Gastroesophageal sphincter (tissue), 4 donors: Measurements from ENCODE around the gene MDGA2. TPM values are rescaled to one million over a fixed set of nuclear protein-coding genes. Genes with fewer than 3 reads are reported as not detected.

Source experiments
- ATAC-seq: fragments of 150-250 bp; one replicate; pipeline ENCODE4 v1.9.1; 2016; ENCODE audit warnings: mild to moderate bottlenecking, moderate library complexity
- H3K27ac ChIP-seq, 4 donors: fragments of 200-600 bp; sonication (generic) in 3 of 4; 1 replicate in 3 of 4; 2 replicates in 1 of 4; pipeline ENCODE4 v1.5.1; 2016 to 2019
- H3K27me3 ChIP-seq: fragments of 200-600 bp; sonication (generic); one replicate; pipeline ENCODE4 v1.5.1; 2019
- H3K36me3 ChIP-seq, 2 donors: fragments of 200-600 bp; sonication (generic); one replicate each; pipeline ENCODE4 v1.5.1; 2019; ENCODE audit warnings: control low read depth in 1 of 2
- H3K4me1 ChIP-seq, 3 donors: fragments of 200-600 bp; sonication (generic); 1 replicate in 2 of 3; 2 replicates in 1 of 3; pipeline ENCODE4 v1.5.1; 2016 to 2019; ENCODE audit warnings: control low read depth in 2 of 3
- H3K4me3 ChIP-seq, 2 donors: fragments of 200-600 bp; sonication (generic); one replicate each; pipeline ENCODE4 v1.5.1; 2019; ENCODE audit warnings: mild to moderate bottlenecking in 1 of 2, moderate library complexity in 1 of 2
- H3K9me3 ChIP-seq, 3 donors: fragments of 200-600 bp; sonication (generic); one replicate each; pipeline ENCODE4 v1.5.1; 2017 to 2019; ENCODE audit warnings: control low read depth in 2 of 3
- CTCF ChIP-seq, 4 experiments: fragments of 200-600 bp in 2 of 4; fragments of 450-650 bp in 2 of 4; sonication (generic) in 1 of 4; IDR thresholded peaks; one replicate each; pipeline ENCODE4 v1.5.1; 2017 to 2019; ENCODE audit warnings: antibody characterized with exemption in 4 of 4, mild to moderate bottlenecking in 2 of 4, moderate library complexity in 2 of 4
- EP300 ChIP-seq: sonication (generic); formaldehyde crosslinking; IDR thresholded peaks from one replicate; pipeline ENCODE4 v1.6.1; 2017; ENCODE audit warnings: antibody characterized with exemption, mild to moderate bottlenecking
- POLR2A ChIP-seq, 2 donors: fragments of 450-650 bp; IDR thresholded peaks; one replicate each; pipeline ENCODE4 v1.6.1; 2017; ENCODE audit warnings: antibody characterized with exemption in 2 of 2, mild to moderate bottlenecking in 2 of 2, moderate library complexity in 1 of 2
- POLR2AphosphoS5 ChIP-seq: sonication (generic); formaldehyde crosslinking; IDR thresholded peaks from one replicate; pipeline ENCODE4 v1.6.1; 2017; ENCODE audit warnings: antibody characterized with exemption
- WGBS, 2 donors: methylation state at CpG; one replicate each; pipeline ENCODE4 v1.1.5; 2018; ENCODE audit warnings: low coverage in 1 of 2; 5-methylcytosine and 5-hydroxymethylcytosine counted together
- total RNA-seq, 4 donors: library from RNA; depleted of rRNA; stranded (reverse); fragments of >200 nt; gene quantifications; one replicate each; pipeline ENCODE4 v1.1.0, GENCODE V29; 2016

Gene MDGA2
- total RNA-seq, 4 donors from 2014 or later, result 0.40 TPM; not detected in 3

DNA sequence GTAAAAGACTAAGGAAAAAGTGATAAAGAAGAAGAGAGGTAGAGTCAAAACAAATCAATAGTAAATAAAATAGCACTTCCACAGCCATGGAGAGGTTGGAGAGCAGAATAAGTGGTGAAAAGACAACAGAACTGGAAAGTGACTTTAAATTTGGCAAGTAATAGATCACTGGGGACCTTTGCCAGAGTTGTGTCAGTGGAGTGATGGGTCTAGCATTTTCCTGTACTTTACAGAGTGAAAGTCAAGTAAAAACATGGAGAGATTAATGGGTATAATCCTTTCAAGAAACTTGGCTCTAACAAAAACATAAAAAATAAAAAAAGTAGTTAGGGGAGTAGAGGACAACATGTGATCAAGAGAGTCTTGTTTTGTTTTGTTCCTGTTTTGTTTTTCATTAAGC is 521.7 kb downstream of the MDGA2 start:
- Histone ChIP-seq H3K4me1 (no peaks in the 10 kb centered on the region), H3K27ac (no peak overlapping the region), H3K9me3 (no peaks in the 10 kb centered on the region), H3K4me3 (no peak overlapping the region), H3K27me3 (no peaks in the 10 kb centered on the region), H3K36me3 (no peaks in the 10 kb centered on the region)
- no peak for ATAC-seq
- TF ChIP-seq POLR2AphosphoS5 (no peak), CTCF (IDR thresholded peaks at IDR 0.05) (no peak), POLR2A (IDR thresholded peaks at IDR 0.05) (no peak), EP300 (no peak)

GRCh38 chr14:47150267-47150666 is 525.1 kb downstream of the MDGA2 start:
- ATAC-seq, result no peak
- WGBS, 2 donors, result 63 to 64% methylated on average over 2 of the region's 3 CpGs
- H3K4me1 ChIP-seq, result no peaks in the 10 kb centered on the region
- H3K36me3 ChIP-seq, result no peaks in the 10 kb centered on the region
- H3K9me3 ChIP-seq, result no peaks in the 10 kb centered on the region
- H3K27me3 ChIP-seq, result no peaks in the 10 kb centered on the region
- no peak for TF ChIP-seq POLR2A (IDR thresholded peaks at IDR 0.05)
- no peak for TF ChIP-seq POLR2AphosphoS5
- TF ChIP-seq EP300, result no peak
- no peak for TF ChIP-seq CTCF (IDR thresholded peaks at IDR 0.05)
- H3K27ac ChIP-seq, result no peak overlapping the region
- H3K4me3 ChIP-seq, result no peak overlapping the region

DNA sequence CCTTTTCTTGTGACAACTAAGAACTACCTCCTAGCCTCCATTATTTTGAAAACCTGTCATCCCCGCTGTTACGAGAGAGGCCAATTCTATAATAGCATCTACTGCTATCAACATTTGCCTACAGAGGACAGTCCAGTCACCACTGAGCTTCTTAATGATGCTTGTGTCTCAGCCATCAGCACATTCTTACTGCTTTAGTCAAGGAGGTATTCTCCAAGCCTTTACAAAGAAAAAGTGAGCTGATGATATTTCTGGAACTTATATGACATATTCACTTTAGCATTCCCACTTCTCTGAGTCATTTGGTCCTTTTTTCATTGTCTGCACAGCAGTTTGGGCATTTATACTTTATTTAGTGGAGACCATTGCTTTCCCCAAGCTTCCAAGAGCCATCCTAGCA is 526.1 kb downstream of the MDGA2 start:
- H3K36me3 ChIP-seq, result no peaks in the 10 kb centered on the region
- H3K9me3 ChIP-seq, result no peaks in the 10 kb centered on the region
- no peaks in the 10 kb centered on the region for H3K4me1 ChIP-seq
- 81 to 88% methylated on average over 2 of the region's 2 CpGs for WGBS, 2 donors
- H3K27ac ChIP-seq, result no peak overlapping the region
- H3K27me3 ChIP-seq, result no peaks in the 10 kb centered on the region
- no peak overlapping the region for H3K4me3 ChIP-seq
- TF ChIP-seq POLR2AphosphoS5 (no peak), CTCF (IDR thresholded peaks at IDR 0.05) (no peak), EP300 (no peak), POLR2A (IDR thresholded peaks at IDR 0.05) (no peak)
- ATAC-seq, result no peak

- H3K27me3 ChIP-seq, result no peaks in the 10 kb centered on the region
- TF ChIP-seq CTCF (IDR thresholded peaks at IDR 0.05) (no peak), POLR2A (IDR thresholded peaks at IDR 0.05) (no peak), POLR2AphosphoS5 (no peak), EP300 (no peak)
- no peak overlapping the region for H3K27ac ChIP-seq
- H3K4me3 ChIP-seq, result no peak overlapping the region
- no peaks in the 10 kb centered on the region for H3K36me3 ChIP-seq
- ATAC-seq, result no peak
- H3K4me1 ChIP-seq, result no peaks in the 10 kb centered on the region
- no peaks in the 10 kb centered on the region for H3K9me3 ChIP-seq
- WGBS, 2 donors, result 96 to 100% methylated on average over 3 of the region's 3 CpGs
Measured at GRCh38 chr14:47148686-47149085, 526.7 kb downstream of the MDGA2 start.

DNA sequence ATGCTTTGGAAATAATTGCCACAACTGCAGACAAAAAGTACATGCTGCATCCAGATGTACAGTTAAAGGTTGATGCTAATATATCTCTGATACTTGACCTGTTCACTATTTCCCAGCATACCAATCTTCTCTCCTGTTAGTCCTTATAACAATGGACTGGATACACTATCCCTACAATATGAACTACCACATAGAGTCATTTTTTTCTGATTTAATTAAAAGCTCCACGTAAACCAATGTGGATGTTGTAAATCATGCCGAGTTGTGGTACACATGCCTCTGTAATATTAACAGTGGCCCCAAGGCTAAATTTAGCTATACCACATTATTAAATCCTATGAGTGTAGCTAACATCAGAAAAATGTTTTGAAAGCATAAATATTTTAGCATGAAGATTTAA is 554.8 kb downstream of the MDGA2 start:
- 27 to 34% methylated on average over 2 of the region's 2 CpGs for WGBS, 2 donors
- TF ChIP-seq EP300, result no peak
- TF ChIP-seq CTCF (IDR thresholded peaks at IDR 0.05), result no peak
- no peak for TF ChIP-seq POLR2AphosphoS5
- TF ChIP-seq POLR2A (IDR thresholded peaks at IDR 0.05), result no peak

More for the DNA sequence above, 554.8 kb downstream of the MDGA2 start:
- ATAC-seq, result no peak
- Histone ChIP-seq H3K9me3 (no peaks in the 10 kb centered on the region), H3K4me1 (no peaks in the 10 kb centered on the region), H3K4me3 (no peak overlapping the region), H3K36me3 (no peaks in the 10 kb centered on the region), H3K27me3 (no peaks in the 10 kb centered on the region), H3K27ac (no peak overlapping the region)
